Psoas muscle (tissue), 8 donors: ENCODE data around the gene POU3F3. TPM values are rescaled to one million over a fixed set of nuclear protein-coding genes. Genes with fewer than 3 reads are reported as not detected.

Experiments
- ATAC-seq, 4 donors: fragments of 200-7000 bp; cut with Tn5 transposase; one replicate each; pipeline ENCODE4 v1.9.1; 2020; ENCODE audit warnings: moderate library complexity in 3 of 4, mild to moderate bottlenecking in 2 of 4
- DNase-seq, 2 donors: peaks; one replicate each; pipeline ENCODE4 v3.0.0-alpha.2; 2020
- H3K27ac ChIP-seq: fragments of 200-600 bp; one replicate; pipeline ENCODE4 v1.8.0; 2022
- H3K27me3 ChIP-seq, 3 donors: fragments of 200-600 bp in 1 of 3; one replicate each; pipeline versions ENCODE4 v1.6.1 to v1.8.0; 2013 to 2022; ENCODE audit warnings: low read length in 2 of 3, mild to moderate bottlenecking in 2 of 3, moderate library complexity in 1 of 3; ENCODE audit not compliant: insufficient read depth in 3 of 3
- H3K36me3 ChIP-seq, 2 donors: fragments of 200-600 bp in 1 of 2; one replicate each; pipeline versions ENCODE4 v1.6.1 to v1.8.0; 2013 to 2022; ENCODE audit warnings: low read depth in 1 of 2, mild to moderate bottlenecking in 1 of 2, moderate library complexity in 1 of 2; ENCODE audit not compliant: insufficient read depth in 1 of 2
- H3K4me1 ChIP-seq: fragments of 200-600 bp; one replicate; pipeline ENCODE4 v1.8.0; 2022
- H3K4me3 ChIP-seq: fragments of 200-600 bp; one replicate; pipeline ENCODE4 v1.8.0; 2022; ENCODE audit warnings: mild to moderate bottlenecking
- H3K9me3 ChIP-seq: fragments of 200-600 bp; one replicate; pipeline ENCODE4 v1.8.0; 2022
- WGBS, 3 donors: extraction: QIAGEN DNeasy Blood & Tissue Kit; methylation state at CpG; one replicate each; pipeline versions ENCODE4 v1.1.6 to v1.1.7; 2013; 5-methylcytosine and 5-hydroxymethylcytosine counted together
- intact Hi-C, 2 donors: fragments of 100-400 bp; cut with DNase I; formaldehyde crosslinking; loops; one replicate each; pipeline versions ENCODE4 v1.11.0 to v1.14.2; 2022
- polyA plus RNA-seq, 3 donors: library from polyadenylated mRNA; stranded (reverse); fragments of 200-250 nt; gene quantifications; one replicate each; pipeline ENCODE4 v1.2.3, GENCODE V29; 2013
- total RNA-seq, 4 donors: library from RNA; stranded (reverse); fragmentation: NEBNext Ultra II Directional in 2 of 4; extraction: Animal tissue kit (Norgen Biotek cat#: 25700) in 2 of 4; gene quantifications; one replicate each; pipeline versions ENCODE4 v1.2.1 to v1.2.4, GENCODE V29; 2021 to 2023
- TF ChIP-seq, protein P1 (sequence below): fragments of 200-600 bp; IDR thresholded peaks from one replicate; pipeline ENCODE4 v1.8.0; 2022; ENCODE audit warnings: antibody characterized with exemption
- donor health status: healthy with polysubstance abuse.
- donor health status: DM: no; HTN: no; CAD: no; lungs with moderate emphysema.
- donor health status: Bipolar disorder and iron deficiency.
- donor health status: healthy.
- donor health status: DM: yes; HTN: yes; CAD: no.
- donor health status: DM: no; HTN: no; CAD: no.
- donor health status: DM: no; HTN: no; CAD: no.
- donor health status: DM: yes; HTN: yes; CAD: no.

The POU3F3 gene
- total and polyA plus RNA-seq, 7 donors = 0.01 TPM; not detected in 6

DNA sequence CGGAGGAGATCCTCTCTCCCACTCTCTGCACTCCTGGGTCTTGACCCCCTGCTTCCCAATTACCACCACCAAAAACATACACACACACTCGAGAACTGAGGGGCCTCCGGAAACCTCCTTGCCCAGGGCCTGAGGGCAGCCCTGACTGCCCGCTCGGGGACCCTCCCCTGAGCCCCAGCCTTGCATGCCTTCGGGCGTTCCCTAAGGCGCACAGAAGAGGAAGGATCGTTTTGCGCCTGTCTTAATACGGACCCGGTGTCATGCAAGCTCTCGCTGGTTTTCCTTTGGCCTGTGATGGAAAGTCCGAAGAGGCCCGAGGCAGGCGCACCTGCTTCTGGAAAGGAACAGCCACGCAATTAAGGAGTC lies 19.8 kb downstream of the POU3F3 start:
- Histone ChIP-seq H3K36me3 (no peaks in the 10 kb centered on the region), H3K9me3 (no peaks in the 10 kb centered on the region), H3K4me3 (peak overlapping the region; percentile 75), H3K27ac (no peak overlapping the region), H3K4me1 (peaks cover 4% of the 10 kb centered on the region), H3K27me3 (peaks cover 0 to 49% (median 21%) of the 10 kb centered on the region in 3 donors)
- ATAC-seq = peak in 1 of 4 donors; percentile 15
- intact Hi-C loops = loop anchor here (10.0 kb wide), 1 partner anchor 1709 kb away; no protein-coding TSS in a partner anchor
- TF ChIP-seq, protein P1, sequence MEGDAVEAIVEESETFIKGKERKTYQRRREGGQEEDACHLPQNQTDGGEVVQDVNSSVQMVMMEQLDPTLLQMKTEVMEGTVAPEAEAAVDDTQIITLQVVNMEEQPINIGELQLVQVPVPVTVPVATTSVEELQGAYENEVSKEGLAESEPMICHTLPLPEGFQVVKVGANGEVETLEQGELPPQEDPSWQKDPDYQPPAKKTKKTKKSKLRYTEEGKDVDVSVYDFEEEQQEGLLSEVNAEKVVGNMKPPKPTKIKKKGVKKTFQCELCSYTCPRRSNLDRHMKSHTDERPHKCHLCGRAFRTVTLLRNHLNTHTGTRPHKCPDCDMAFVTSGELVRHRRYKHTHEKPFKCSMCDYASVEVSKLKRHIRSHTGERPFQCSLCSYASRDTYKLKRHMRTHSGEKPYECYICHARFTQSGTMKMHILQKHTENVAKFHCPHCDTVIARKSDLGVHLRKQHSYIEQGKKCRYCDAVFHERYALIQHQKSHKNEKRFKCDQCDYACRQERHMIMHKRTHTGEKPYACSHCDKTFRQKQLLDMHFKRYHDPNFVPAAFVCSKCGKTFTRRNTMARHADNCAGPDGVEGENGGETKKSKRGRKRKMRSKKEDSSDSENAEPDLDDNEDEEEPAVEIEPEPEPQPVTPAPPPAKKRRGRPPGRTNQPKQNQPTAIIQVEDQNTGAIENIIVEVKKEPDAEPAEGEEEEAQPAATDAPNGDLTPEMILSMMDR = no peak
- DNase-seq = no peak
- WGBS, 3 donors = 31 to 45% (median 38%) methylated on average over 17 of the region's 17 CpGs

DNA sequence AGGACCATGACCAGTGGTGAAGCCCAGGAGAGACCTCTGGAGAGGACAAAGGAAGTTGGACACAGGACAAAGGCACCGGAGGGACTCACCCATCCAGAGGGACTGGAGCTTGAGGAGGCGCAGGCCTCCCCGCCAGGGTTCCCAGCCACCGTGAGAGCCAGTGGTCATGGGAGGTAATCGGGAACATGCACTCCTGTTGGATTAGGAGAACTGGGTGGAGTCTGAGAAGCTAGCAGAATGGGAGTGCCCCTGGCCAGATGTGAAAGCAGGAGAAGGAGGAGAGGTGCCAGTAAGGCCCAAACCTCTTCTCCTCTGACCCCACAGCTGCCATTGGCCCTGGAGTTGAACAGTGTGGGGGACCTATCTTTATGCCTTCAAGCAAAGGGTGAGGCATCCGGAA lies 20.3 kb downstream of the POU3F3 start:
- peaks cover 0 to 49% (median 25%) of the 10 kb centered on the region in 3 donors for H3K27me3 ChIP-seq
- TF ChIP-seq, protein P1 = no peak
- H3K9me3 ChIP-seq = no peaks in the 10 kb centered on the region
- 65 to 70% (median 70%) methylated on average over 6 of the region's 6 CpGs for WGBS, 3 donors
- intact Hi-C loops = loop anchor here (10.0 kb wide), 1 partner anchor 1709 kb away; no protein-coding TSS in a partner anchor
- DNase-seq (no peak), ATAC-seq (no peak)
- H3K4me1 ChIP-seq = peaks cover 4% of the 10 kb centered on the region
- H3K36me3 ChIP-seq = no peaks in the 10 kb centered on the region
- no peak overlapping the region for H3K4me3 ChIP-seq
- H3K27ac ChIP-seq = no peak overlapping the region

DNA sequence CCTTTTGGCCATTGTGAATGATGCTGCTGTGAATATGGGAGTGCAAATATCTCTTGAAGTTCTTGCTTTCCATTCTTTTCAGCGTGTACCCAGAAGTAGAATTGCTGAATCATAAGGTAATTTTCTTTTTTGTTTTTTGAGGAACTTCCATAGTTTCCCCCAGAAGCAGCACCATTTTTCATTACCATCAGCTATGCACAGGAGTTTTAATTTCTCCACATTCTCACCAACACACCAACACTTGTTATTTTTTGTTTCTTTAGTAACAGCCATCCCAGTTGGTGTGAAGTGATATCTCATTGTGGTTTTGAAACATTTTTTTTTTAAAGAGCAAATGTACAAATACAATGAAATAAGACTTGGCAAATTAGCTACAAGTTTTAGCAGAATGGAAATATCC lies 21.3 kb downstream of the POU3F3 start:
- DNase-seq (no peak), ATAC-seq (no peak)
- WGBS, 3 donors = 78 to 88% (median 84%) methylated on average over 1 of the region's 1 CpG
- Histone ChIP-seq H3K9me3 (no peaks in the 10 kb centered on the region), H3K27me3 (peaks cover 0 to 45% (median 20%) of the 10 kb centered on the region in 3 donors), H3K4me3 (no peak overlapping the region), H3K36me3 (no peaks in the 10 kb centered on the region), H3K27ac (no peak overlapping the region), H3K4me1 (peaks cover 4% of the 10 kb centered on the region)
- intact Hi-C loops = loop anchor here (10.0 kb wide), 1 partner anchor 1710 kb away; no protein-coding TSS in a partner anchor
- TF ChIP-seq, protein P1 = no peak

DNA sequence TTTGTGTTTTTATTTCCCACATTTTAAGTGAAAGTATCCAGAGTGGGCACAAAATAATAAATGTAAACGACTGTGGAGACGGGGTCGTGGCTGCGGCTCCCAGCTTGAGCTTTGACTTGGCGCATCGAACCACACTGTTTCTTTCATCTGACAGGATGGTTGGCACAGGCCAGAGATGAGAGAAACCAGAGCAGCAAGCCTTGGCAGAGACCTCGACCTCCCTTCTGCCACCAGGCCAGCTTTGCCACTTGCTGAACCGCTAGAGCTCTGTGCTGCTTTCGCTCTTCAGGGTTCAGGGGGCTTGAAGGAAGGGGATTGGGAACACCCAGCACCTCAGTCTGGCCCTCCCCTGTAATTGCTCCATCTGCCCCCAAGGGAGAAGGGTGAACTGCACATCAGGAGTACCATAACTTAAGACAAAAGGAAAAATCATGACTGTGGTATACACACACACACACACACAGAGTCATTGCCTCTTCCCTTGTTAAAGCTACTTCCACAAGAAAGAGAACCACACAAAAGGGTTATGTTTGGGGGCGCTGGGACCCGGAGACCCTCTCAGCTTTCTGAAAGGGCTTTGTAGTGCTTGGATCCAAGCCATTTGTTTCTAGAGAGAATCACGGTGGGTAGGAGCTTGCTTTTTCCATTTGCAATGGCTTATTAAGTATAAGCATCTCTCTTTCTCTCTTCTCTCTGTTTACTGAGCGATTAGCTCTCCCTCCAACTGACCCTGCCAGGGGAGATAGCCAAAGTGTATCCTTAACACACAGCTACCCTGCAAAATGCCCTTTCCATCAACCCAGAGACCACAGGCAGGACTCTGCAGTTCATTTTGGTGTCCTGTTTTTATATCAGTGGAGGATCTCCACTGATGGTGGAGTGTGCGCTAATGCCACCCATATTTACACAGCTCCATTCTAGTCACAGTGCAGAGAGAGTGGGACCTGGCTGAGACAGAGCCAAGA lies 23.0 kb downstream of the POU3F3 start:
- Histone ChIP-seq H3K9me3 (no peaks in the 10 kb centered on the region), H3K4me1 (peaks cover 4% of the 10 kb centered on the region), H3K36me3 (no peaks in the 10 kb centered on the region), H3K27ac (no peak overlapping the region), H3K4me3 (no peak overlapping the region), H3K27me3 (peaks cover 0 to 45% (median 13%) of the 10 kb centered on the region in 3 donors)
- intact Hi-C loops = loop anchor here (10.0 kb wide), 1 partner anchor 1712 kb away; no protein-coding TSS in a partner anchor
- 67 to 68% (median 68%) methylated on average over 14 of the region's 14 CpGs for WGBS, 3 donors
- TF ChIP-seq, protein P1 = no peak
- ATAC-seq = no peak
- DNase-seq = no peak
